Stomach (tissue), 4 donors: ENCODE results near the gene GLRX5.

ENCODE experiments used
- CTCF ChIP-seq, 7 experiments: fragments of 450-650 bp in 4 of 7; fragments of 200-600 bp in 3 of 7; sonication (generic) in 3 of 7; IDR thresholded peaks; one replicate each; pipeline ENCODE4 v1.5.1; 2016 to 2019; ENCODE audit warnings: antibody characterized with exemption in 7 of 7, control low read depth in 2 of 7, mild to moderate bottlenecking in 1 of 7
- EP300 ChIP-seq: sonication (generic); formaldehyde crosslinking; IDR thresholded peaks from one replicate; pipeline ENCODE4 v1.6.1; 2017; ENCODE audit warnings: antibody characterized with exemption

GRCh38 chr14:95498622-95499353 is 36.1 kb upstream of the GLRX5 start:
- TF ChIP-seq EP300 (no peak), CTCF (IDR thresholded peaks at IDR 0.05) (no peak)
